Upper lobe of left lung (tissue), 4 donors: ENCODE data around the gene ABLIM2.

Source experiments
- CTCF ChIP-seq, 6 experiments: fragments of 450-650 bp in 4 of 6; fragments of 200-600 bp in 2 of 6; sonication (generic) in 2 of 6; IDR thresholded peaks; one replicate each; pipeline ENCODE4 v1.5.1; 2016 to 2019; ENCODE audit warnings: antibody characterized with exemption in 6 of 6
- POLR2AphosphoS5 ChIP-seq, 2 donors: sonication (generic); formaldehyde crosslinking; IDR thresholded peaks; one replicate each; pipeline ENCODE4 v1.5.1; 2017; ENCODE audit warnings: antibody characterized with exemption in 2 of 2

GRCh38 chr4:8180310-8181093 is 21.9 kb upstream of the ABLIM2 start:
- TF ChIP-seq CTCF (IDR thresholded peaks at IDR 0.05) = no peak
- TF ChIP-seq POLR2AphosphoS5 (IDR thresholded peaks at IDR 0.05) = no peak
